ENCODE results near the gene CCDC60. TPM values are rescaled to one million over a fixed set of nuclear protein-coding genes. Genes with fewer than 3 reads are reported as not detected.

Gene CCDC60
- total RNA-seq, 1 experiment from 2014 or later = not detected

DNA sequence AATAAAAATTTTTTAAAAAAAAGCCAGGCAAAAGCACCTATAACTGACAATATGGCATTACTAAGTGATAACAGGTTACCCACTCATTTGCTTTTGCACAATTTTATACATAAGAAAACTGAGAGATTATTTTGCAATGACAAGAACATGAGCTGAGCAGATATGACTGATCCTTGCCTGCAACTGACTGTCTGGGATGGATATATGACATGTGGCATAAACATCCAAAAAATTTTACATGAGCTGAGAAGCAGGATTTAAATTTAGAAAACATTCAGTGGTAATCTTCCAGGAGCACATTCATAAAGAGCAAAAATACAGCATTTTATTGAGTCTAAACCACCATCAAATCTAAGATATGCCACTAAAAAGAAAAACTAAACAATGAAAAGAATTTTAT lies 133.8 kb downstream of the CCDC60 start:
- Mint-ChIP-seq H3K27me3 (ENCODE audit: unreplicated experiment) (peaks cover 53% of the 10 kb centered on the region), H3K4me1 (ENCODE audit: low read depth, unreplicated experiment) (no peaks in the 10 kb centered on the region), H3K9me3 (ENCODE audit: low read depth, unreplicated experiment) (no peaks in the 10 kb centered on the region), H3K4me3 (ENCODE audit: low read depth, unreplicated experiment) (no peak overlapping the region), H3K27ac (ENCODE audit: unreplicated experiment) (no peak overlapping the region), H3K36me3 (ENCODE audit: insufficient read depth, unreplicated experiment) (no peaks in the 10 kb centered on the region)
- TF ChIP-seq, protein P1, sequence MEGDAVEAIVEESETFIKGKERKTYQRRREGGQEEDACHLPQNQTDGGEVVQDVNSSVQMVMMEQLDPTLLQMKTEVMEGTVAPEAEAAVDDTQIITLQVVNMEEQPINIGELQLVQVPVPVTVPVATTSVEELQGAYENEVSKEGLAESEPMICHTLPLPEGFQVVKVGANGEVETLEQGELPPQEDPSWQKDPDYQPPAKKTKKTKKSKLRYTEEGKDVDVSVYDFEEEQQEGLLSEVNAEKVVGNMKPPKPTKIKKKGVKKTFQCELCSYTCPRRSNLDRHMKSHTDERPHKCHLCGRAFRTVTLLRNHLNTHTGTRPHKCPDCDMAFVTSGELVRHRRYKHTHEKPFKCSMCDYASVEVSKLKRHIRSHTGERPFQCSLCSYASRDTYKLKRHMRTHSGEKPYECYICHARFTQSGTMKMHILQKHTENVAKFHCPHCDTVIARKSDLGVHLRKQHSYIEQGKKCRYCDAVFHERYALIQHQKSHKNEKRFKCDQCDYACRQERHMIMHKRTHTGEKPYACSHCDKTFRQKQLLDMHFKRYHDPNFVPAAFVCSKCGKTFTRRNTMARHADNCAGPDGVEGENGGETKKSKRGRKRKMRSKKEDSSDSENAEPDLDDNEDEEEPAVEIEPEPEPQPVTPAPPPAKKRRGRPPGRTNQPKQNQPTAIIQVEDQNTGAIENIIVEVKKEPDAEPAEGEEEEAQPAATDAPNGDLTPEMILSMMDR (IDR thresholded peaks at IDR 0.05; ENCODE audit: unreplicated experiment) = no peak
- no peak for DNase-seq
- intact Hi-C loops (cut with micrococcal nuclease; ENCODE audit: unreplicated experiment) = no loop called here
- no TSS peak for BruUV-seq (replicated peaks)
- CTCF ChIA-PET = no interaction called here

DNA sequence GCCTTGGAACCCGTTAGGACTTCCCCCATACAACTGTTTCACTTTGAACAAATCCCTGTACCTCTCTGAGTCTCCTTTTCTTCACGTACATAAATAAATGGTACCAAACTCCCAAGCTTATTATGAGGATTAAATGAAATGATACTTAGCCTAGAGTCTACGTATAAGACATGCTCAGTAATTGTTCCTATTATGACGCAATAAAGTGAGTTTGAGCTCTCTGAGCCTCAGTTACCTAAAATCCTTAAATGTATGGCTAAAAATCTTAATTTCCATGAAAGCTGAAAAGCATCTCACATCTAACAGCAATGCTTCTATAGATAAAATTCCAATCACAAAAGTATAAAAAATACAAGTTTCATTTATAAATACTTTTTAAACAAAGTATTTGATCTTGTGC lies 141.1 kb downstream of the CCDC60 start:
- CTCF ChIA-PET = no interaction called here
- H3K4me1 Mint-ChIP-seq (ENCODE audit: low read depth, unreplicated experiment) = no peaks in the 10 kb centered on the region
- TF ChIP-seq, protein P1 (IDR thresholded peaks at IDR 0.05; ENCODE audit: unreplicated experiment) = no peak
- intact Hi-C loops (cut with micrococcal nuclease; ENCODE audit: unreplicated experiment) = no loop called here
- no peak for DNase-seq
- H3K4me3 Mint-ChIP-seq (ENCODE audit: low read depth, unreplicated experiment) = no peak overlapping the region
- H3K9me3 Mint-ChIP-seq (ENCODE audit: low read depth, unreplicated experiment) = peaks cover 3% of the 10 kb centered on the region
- H3K27ac Mint-ChIP-seq (ENCODE audit: unreplicated experiment) = no peak overlapping the region
- peaks cover 17% of the 10 kb centered on the region for H3K27me3 Mint-ChIP-seq (ENCODE audit: unreplicated experiment)
- H3K36me3 Mint-ChIP-seq (ENCODE audit: insufficient read depth, unreplicated experiment) = no peaks in the 10 kb centered on the region
- BruUV-seq (replicated peaks) = no TSS peak

DNA sequence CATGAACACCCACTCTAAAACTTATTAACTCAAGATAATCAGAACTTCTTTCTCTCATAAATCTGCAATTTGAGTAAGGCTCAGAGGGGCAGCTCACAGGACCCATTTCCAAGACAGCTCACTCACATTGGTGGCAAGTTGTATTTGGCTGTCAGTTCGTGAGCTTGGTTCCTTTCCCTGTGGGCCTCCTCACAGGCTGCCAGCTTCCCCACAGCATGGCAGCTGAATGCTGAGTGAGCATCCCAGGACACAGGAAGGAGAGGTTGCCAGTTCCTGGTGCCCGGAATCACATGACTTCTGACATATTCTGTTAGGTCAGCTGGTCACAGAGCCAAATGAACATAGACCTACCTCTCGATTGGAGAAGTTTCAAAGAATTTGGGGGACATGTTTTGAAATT lies 142.4 kb downstream of the CCDC60 start:
- H3K27ac Mint-ChIP-seq (ENCODE audit: unreplicated experiment) = no peak overlapping the region
- CTCF ChIA-PET = interaction anchor here (0.6 kb wide), 1 partner anchor 456 kb away, joined by 3 read pairs; no protein-coding TSS in a partner anchor
- TF ChIP-seq, protein P1 (IDR thresholded peaks at IDR 0.05; ENCODE audit: unreplicated experiment) = no peak
- no peaks in the 10 kb centered on the region for H3K36me3 Mint-ChIP-seq (ENCODE audit: insufficient read depth, unreplicated experiment)
- H3K27me3 Mint-ChIP-seq (ENCODE audit: unreplicated experiment) = peaks cover 4% of the 10 kb centered on the region
- no peak for DNase-seq
- no TSS peak for BruUV-seq (replicated peaks)
- no peaks in the 10 kb centered on the region for H3K4me1 Mint-ChIP-seq (ENCODE audit: low read depth, unreplicated experiment)
- peaks cover 3% of the 10 kb centered on the region for H3K9me3 Mint-ChIP-seq (ENCODE audit: low read depth, unreplicated experiment)
- intact Hi-C loops (cut with micrococcal nuclease; ENCODE audit: unreplicated experiment) = no loop called here
- no peak overlapping the region for H3K4me3 Mint-ChIP-seq (ENCODE audit: low read depth, unreplicated experiment)

DNA sequence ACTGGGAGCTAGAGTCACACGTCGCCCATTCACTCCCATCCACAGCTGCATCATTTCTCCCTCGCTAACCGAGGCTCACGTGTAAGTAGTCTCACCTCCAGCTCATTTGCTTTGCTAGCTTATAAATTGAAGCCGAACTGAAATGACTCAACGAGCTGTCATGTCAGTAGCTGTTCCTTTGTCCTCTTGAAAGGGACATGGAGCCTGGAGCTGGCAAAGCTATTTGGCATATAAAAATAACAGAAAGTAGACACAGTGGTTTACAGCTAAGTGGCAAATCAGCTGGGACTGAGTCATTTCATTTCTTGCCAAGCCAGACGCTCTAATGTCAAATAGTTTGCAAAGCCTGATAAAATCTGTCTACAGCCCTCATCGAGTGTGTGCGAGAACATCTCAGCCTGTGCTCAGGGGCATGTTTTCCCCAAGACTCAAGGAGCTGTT lies 144.6 kb downstream of the CCDC60 start:
- intact Hi-C loops (cut with micrococcal nuclease; ENCODE audit: unreplicated experiment) = no loop called here
- DNase-seq = no peak
- TF ChIP-seq, protein P1 (IDR thresholded peaks at IDR 0.05; ENCODE audit: unreplicated experiment) = no peak
- Mint-ChIP-seq H3K36me3 (ENCODE audit: insufficient read depth, unreplicated experiment) (no peaks in the 10 kb centered on the region), H3K4me1 (ENCODE audit: low read depth, unreplicated experiment) (no peaks in the 10 kb centered on the region), H3K27me3 (ENCODE audit: unreplicated experiment) (no peaks in the 10 kb centered on the region), H3K9me3 (ENCODE audit: low read depth, unreplicated experiment) (peaks cover 3% of the 10 kb centered on the region), H3K27ac (ENCODE audit: unreplicated experiment) (no peak overlapping the region), H3K4me3 (ENCODE audit: low read depth, unreplicated experiment) (no peak overlapping the region)
- no TSS peak for BruUV-seq (replicated peaks)
- CTCF ChIA-PET = no interaction called here

Data from Calu3 (cell line).